SK-N-SH (cell line): Measurements from ENCODE around the gene BRD9. TPM values are rescaled to one million over a fixed set of nuclear protein-coding genes. Genes with fewer than 3 reads are reported as not detected.

ENCODE experiments used
- CTCF ChIA-PET: fragments of 300-600, 350-600 bp; formaldehyde crosslinking; extraction: SDS; loops from one replicate; lab custom pipeline; 2021; lab: Yijun Ruan, JAX
- POLR2A ChIA-PET: fragments of 350-600 bp; sonication (Branson Sonifier 250); formaldehyde crosslinking; extraction: SDS; loops from one replicate; lab custom pipeline; 2020; ENCODE audit warnings: antibody characterized with exemption, inconsistent platforms; lab: Yijun Ruan, JAX
- DNase-seq: peaks from one replicate; pipeline ENCODE4 v3.0.0; 2012
- H2AFZ ChIP-seq: fragments of 200-600 bp; sonication (generic); 2 replicates; pipeline ENCODE4 v1.8.1; 2016; ENCODE audit warnings: antibody characterized with exemption, mild to moderate bottlenecking, low read depth
- H3F3A ChIP-seq: fragments of 200-600 bp; sonication (generic); replicated peaks from 2 replicates; pipeline ENCODE3; 2016; ENCODE audit warnings: antibody characterized with exemption, mild to moderate bottlenecking; ENCODE audit not compliant: insufficient read depth
- H3K27ac ChIP-seq, 2 experiments: fragments of 200-500 bp in 1 of 2; fragments of 200-600 bp in 1 of 2; sonication (Bioruptor generic) in 1 of 2; sonication (generic), shearing (Covaris generic) in 1 of 2; 2 replicates each; pipeline versions ENCODE4 v1.5.1 to v1.6.1; 2014 to 2016; ENCODE audit warnings: low read depth in 2 of 2, inconsistent platforms in 1 of 2, low read length in 1 of 2, mild to moderate bottlenecking in 1 of 2, mixed read lengths in 1 of 2
- H3K27me3 ChIP-seq: fragments of 200-600 bp; sonication (generic), shearing (Covaris generic); 2 replicates; pipeline ENCODE4 v1.6.1; 2016; ENCODE audit warnings: mixed run types; ENCODE audit not compliant: insufficient read depth
- H3K36me3 ChIP-seq, 2 experiments: fragments of 200-500 bp in 1 of 2; fragments of 200-600 bp in 1 of 2; sonication (Bioruptor generic) in 1 of 2; sonication (generic) in 1 of 2; replicated peaks in 1 of 2; 2 replicates each; pipeline versions ENCODE3 to v1.5.1; 2014 to 2016; ENCODE audit warnings: low read length in 1 of 2, mild to moderate bottlenecking in 1 of 2; ENCODE audit not compliant: insufficient read depth in 2 of 2, control insufficient read depth in 1 of 2
- H3K4me1 ChIP-seq, 2 experiments: fragments of 200-500 bp in 1 of 2; fragments of 200-600 bp in 1 of 2; sonication (Bioruptor generic) in 1 of 2; sonication (generic), shearing (Covaris generic) in 1 of 2; 2 replicates each; pipeline versions ENCODE4 v1.5.1 to v1.6.1; 2014 to 2016; ENCODE audit warnings: low read depth in 1 of 2, low read length in 1 of 2, mixed run types in 1 of 2; ENCODE audit not compliant: insufficient read depth in 2 of 2, control insufficient read depth in 1 of 2
- H3K4me2 ChIP-seq: fragments of 200-600 bp; sonication (generic), shearing (Covaris generic); 2 replicates; pipeline ENCODE4 v1.6.1; 2017; ENCODE audit warnings: mixed run types
- H3K4me3 ChIP-seq, 2 experiments: fragments of 200-500 bp in 1 of 2; fragments of 200-600 bp in 1 of 2; sonication (Bioruptor generic) in 1 of 2; sonication (generic), shearing (Covaris generic) in 1 of 2; 2 replicates each; pipeline versions ENCODE4 v1.5.1 to v1.8.1; 2014 to 2016; ENCODE audit warnings: low read depth in 2 of 2, inconsistent platforms in 1 of 2, low read length in 1 of 2, mild to moderate bottlenecking in 1 of 2, mixed read lengths in 1 of 2, moderate library complexity in 1 of 2
- H3K79me2 ChIP-seq: fragments of 200-600 bp; sonication (generic); 2 replicates; pipeline ENCODE4 v1.8.1; 2017; ENCODE audit warnings: mild to moderate bottlenecking; ENCODE audit not compliant: insufficient read depth
- H3K9ac ChIP-seq: fragments of 200-600 bp; sonication (generic); 2 replicates; pipeline ENCODE4 v1.6.1; 2017; ENCODE audit warnings: mixed run types
- H3K9me2 ChIP-seq: fragments of 200-600 bp; sonication (generic); 2 replicates; pipeline ENCODE4 v1.6.1; 2017; ENCODE audit warnings: mixed run types
- H3K9me3 ChIP-seq: fragments of 200-600 bp; sonication (generic); 2 replicates; pipeline ENCODE4 v1.6.1; 2017; ENCODE audit warnings: mixed run types, mild to moderate bottlenecking, moderate library complexity
- H4K20me1 ChIP-seq: fragments of 200-600 bp; sonication (generic); 2 replicates; pipeline ENCODE4 v1.6.1; 2017; ENCODE audit warnings: mild to moderate bottlenecking, mixed run types; ENCODE audit not compliant: insufficient read depth
- ELF1 ChIP-seq: IDR thresholded peaks from 2 replicates; pipeline ENCODE4 v1.4.0; 2012
- FOSL2 ChIP-seq: IDR thresholded peaks from 2 replicates; pipeline ENCODE4 v1.4.0; 2012; ENCODE audit warnings: low read depth, mild to moderate bottlenecking, moderate library complexity, borderline replicate concordance
- FOXM1 ChIP-seq: IDR thresholded peaks from 2 replicates; pipeline ENCODE4 v1.4.0; 2012; ENCODE audit warnings: low read depth, mild to moderate bottlenecking
- GABPA ChIP-seq: IDR thresholded peaks from 2 replicates; pipeline ENCODE4 v1.4.0; 2012; ENCODE audit warnings: low read depth, mild to moderate bottlenecking
- GATA2 ChIP-seq: sonication (generic); formaldehyde crosslinking; IDR thresholded peaks from 2 replicates; pipeline ENCODE4 v1.5.0; 2020; ENCODE audit warnings: mild to moderate bottlenecking, missing genetic modification reagents
- MEF2A ChIP-seq: IDR thresholded peaks from 2 replicates; pipeline ENCODE4 v1.4.0; 2012; ENCODE audit warnings: low read depth, borderline replicate concordance
- MXI1 ChIP-seq: IDR thresholded peaks from 2 replicates; pipeline ENCODE4 v1.6.1; 2012; ENCODE audit warnings: mild to moderate bottlenecking, low read depth, low read length, improper control_type of control experiment
- NRF1 ChIP-seq: IDR thresholded peaks from 2 replicates; pipeline ENCODE4 v1.6.1; 2012; ENCODE audit warnings: low read depth, mild to moderate bottlenecking, low read length
- POLR2AphosphoS5 ChIP-seq: IDR thresholded peaks from 2 replicates; pipeline ENCODE4 v1.6.1; 2012; ENCODE audit warnings: low read depth, low read length
- RAD21 ChIP-seq: IDR thresholded peaks from 2 replicates; pipeline ENCODE4 v1.6.1; 2012; ENCODE audit warnings: mild to moderate bottlenecking, low read length
- RCOR1 ChIP-seq: fragments of 150-350 bp; IDR thresholded peaks from 2 replicates; pipeline ENCODE4 v1.6.1; 2017; ENCODE audit warnings: antibody characterized with exemption, low read length
- SIN3A ChIP-seq: IDR thresholded peaks from 2 replicates; pipeline ENCODE4 v1.6.1; 2012; ENCODE audit warnings: low read depth, mild to moderate bottlenecking, low read length, moderate library complexity, borderline replicate concordance
- SMC3 ChIP-seq: IDR thresholded peaks from 2 replicates; pipeline ENCODE4 v1.6.1; 2012; ENCODE audit warnings: low read depth, low read length, improper control_type of control experiment
- TEAD4 ChIP-seq: IDR thresholded peaks from 2 replicates; pipeline ENCODE4 v1.4.0; 2012; ENCODE audit warnings: mild to moderate bottlenecking, borderline replicate concordance; ENCODE audit not compliant: insufficient read depth
- YY1 ChIP-seq: IDR thresholded peaks from 2 replicates; pipeline ENCODE4 v1.4.0; 2012; ENCODE audit warnings: low read depth, mild to moderate bottlenecking
- WGBS: methylation state at CpG from one replicate; pipeline ENCODE4 v1.1.6; 2017; ENCODE audit warnings: low lambda C conversion rate; 5-methylcytosine and 5-hydroxymethylcytosine counted together
- polyA plus RNA-seq, 3 experiments: library from polyadenylated mRNA; depleted of rRNA; stranded (reverse); fragments of >200 nt; gene quantifications; 2 replicates each; pipeline ENCODE4 v1.2.3, GENCODE V29; 2012
- TF ChIP-seq, protein P1 (sequence below): IDR thresholded peaks from 2 replicates; pipeline ENCODE4 v1.6.1; 2012; ENCODE audit warnings: mild to moderate bottlenecking, low read depth, low read length, moderate library complexity
- TF ChIP-seq, protein P2 (sequence below): fragments of 200-600 bp; sonication (generic); IDR thresholded peaks from 2 replicates; pipeline ENCODE4 v1.6.1; 2017; ENCODE audit warnings: antibody characterized with exemption, mild to moderate bottlenecking, moderate library complexity
- TF ChIP-seq, protein P3 (sequence below): IDR thresholded peaks from 2 replicates; pipeline ENCODE4 v1.4.0; 2012; ENCODE audit warnings: low read depth, borderline replicate concordance
- TF ChIP-seq, protein P4 (sequence below): fragments of 150-350 bp; IDR thresholded peaks from 2 replicates; pipeline ENCODE4 v1.6.1; 2016; ENCODE audit warnings: mild to moderate bottlenecking, low read depth, low read length
- TF ChIP-seq, protein P5 (sequence below): fragments of 150-350 bp; IDR thresholded peaks from 2 replicates; pipeline ENCODE4 v1.6.1; 2017; ENCODE audit warnings: antibody characterized with exemption, low read length, low read depth, borderline replicate concordance

Gene BRD9
- polyA plus RNA-seq, 1 of the 3 experiments (the other 2 are of a cell fraction), result 19.5 TPM

DNA sequence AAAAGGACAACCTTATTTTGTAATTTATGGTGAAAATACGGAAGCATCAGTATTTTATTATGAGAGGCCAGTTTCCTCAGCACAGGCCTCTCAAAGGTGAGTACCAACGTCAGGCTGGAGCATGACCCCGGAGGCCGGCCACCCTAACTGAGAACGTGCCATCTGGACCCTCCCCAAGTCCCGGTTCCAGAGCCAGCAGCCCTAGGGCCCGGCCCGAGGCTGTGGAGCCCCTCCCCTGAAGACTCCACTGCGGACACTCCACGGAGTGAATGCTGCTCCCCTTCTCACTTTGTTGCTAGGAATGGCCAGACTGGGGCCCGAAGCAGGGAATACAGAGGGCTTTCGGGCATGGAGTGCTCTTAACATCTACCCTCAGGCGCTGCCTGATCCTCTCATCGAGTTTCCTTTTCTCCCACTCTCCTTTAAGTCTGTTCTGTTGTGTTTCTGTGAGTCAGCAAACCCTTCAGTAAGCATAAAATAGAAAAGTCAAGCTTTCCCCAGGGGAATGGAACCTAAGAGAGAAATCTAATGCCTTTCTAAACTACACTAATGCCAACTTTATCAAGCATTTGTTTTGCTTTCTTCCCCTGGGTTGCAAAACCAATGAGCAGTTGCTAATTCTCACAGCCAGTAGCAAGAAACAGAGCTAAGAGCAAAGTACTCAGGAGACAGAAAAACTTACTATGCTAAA is 4.5 kb downstream of the BRD9 start:
- CTCF ChIA-PET, result interaction anchor here (1.1 to 1.6 kb wide), 2 partner anchors 14 to 219 kb away, joined by 3 to 5 read pairs; no protein-coding TSS in a partner anchor
- H3K27me3 ChIP-seq, result no peaks in the 10 kb centered on the region
- peaks cover 5 to 14% of the 10 kb centered on the region in 2 experiments; a peak in 2 of 4 replicates for H3K4me1 ChIP-seq
- H3K79me2 ChIP-seq, result peaks cover 89% of the 10 kb centered on the region
- no peak for TF ChIP-seq ELF1
- TF ChIP-seq TEAD4, result no peak
- no peak for TF ChIP-seq FOSL2
- TF ChIP-seq, protein P1, sequence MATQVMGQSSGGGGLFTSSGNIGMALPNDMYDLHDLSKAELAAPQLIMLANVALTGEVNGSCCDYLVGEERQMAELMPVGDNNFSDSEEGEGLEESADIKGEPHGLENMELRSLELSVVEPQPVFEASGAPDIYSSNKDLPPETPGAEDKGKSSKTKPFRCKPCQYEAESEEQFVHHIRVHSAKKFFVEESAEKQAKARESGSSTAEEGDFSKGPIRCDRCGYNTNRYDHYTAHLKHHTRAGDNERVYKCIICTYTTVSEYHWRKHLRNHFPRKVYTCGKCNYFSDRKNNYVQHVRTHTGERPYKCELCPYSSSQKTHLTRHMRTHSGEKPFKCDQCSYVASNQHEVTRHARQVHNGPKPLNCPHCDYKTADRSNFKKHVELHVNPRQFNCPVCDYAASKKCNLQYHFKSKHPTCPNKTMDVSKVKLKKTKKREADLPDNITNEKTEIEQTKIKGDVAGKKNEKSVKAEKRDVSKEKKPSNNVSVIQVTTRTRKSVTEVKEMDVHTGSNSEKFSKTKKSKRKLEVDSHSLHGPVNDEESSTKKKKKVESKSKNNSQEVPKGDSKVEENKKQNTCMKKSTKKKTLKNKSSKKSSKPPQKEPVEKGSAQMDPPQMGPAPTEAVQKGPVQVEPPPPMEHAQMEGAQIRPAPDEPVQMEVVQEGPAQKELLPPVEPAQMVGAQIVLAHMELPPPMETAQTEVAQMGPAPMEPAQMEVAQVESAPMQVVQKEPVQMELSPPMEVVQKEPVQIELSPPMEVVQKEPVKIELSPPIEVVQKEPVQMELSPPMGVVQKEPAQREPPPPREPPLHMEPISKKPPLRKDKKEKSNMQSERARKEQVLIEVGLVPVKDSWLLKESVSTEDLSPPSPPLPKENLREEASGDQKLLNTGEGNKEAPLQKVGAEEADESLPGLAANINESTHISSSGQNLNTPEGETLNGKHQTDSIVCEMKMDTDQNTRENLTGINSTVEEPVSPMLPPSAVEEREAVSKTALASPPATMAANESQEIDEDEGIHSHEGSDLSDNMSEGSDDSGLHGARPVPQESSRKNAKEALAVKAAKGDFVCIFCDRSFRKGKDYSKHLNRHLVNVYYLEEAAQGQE, result no peak
- TF ChIP-seq YY1, result no peak
- TF ChIP-seq, protein P2, sequence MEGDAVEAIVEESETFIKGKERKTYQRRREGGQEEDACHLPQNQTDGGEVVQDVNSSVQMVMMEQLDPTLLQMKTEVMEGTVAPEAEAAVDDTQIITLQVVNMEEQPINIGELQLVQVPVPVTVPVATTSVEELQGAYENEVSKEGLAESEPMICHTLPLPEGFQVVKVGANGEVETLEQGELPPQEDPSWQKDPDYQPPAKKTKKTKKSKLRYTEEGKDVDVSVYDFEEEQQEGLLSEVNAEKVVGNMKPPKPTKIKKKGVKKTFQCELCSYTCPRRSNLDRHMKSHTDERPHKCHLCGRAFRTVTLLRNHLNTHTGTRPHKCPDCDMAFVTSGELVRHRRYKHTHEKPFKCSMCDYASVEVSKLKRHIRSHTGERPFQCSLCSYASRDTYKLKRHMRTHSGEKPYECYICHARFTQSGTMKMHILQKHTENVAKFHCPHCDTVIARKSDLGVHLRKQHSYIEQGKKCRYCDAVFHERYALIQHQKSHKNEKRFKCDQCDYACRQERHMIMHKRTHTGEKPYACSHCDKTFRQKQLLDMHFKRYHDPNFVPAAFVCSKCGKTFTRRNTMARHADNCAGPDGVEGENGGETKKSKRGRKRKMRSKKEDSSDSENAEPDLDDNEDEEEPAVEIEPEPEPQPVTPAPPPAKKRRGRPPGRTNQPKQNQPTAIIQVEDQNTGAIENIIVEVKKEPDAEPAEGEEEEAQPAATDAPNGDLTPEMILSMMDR, result no peak
- no peak for TF ChIP-seq GABPA
- TF ChIP-seq, protein P3, sequence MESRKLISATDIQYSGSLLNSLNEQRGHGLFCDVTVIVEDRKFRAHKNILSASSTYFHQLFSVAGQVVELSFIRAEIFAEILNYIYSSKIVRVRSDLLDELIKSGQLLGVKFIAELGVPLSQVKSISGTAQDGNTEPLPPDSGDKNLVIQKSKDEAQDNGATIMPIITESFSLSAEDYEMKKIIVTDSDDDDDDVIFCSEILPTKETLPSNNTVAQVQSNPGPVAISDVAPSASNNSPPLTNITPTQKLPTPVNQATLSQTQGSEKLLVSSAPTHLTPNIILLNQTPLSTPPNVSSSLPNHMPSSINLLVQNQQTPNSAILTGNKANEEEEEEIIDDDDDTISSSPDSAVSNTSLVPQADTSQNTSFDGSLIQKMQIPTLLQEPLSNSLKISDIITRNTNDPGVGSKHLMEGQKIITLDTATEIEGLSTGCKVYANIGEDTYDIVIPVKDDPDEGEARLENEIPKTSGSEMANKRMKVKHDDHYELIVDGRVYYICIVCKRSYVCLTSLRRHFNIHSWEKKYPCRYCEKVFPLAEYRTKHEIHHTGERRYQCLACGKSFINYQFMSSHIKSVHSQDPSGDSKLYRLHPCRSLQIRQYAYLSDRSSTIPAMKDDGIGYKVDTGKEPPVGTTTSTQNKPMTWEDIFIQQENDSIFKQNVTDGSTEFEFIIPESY, result no peak
- TF ChIP-seq GATA2 (CRISPR knock-in tag), result no peak
- TF ChIP-seq MXI1, result no peak
- TF ChIP-seq MEF2A, result no peak
- TF ChIP-seq, protein P4, sequence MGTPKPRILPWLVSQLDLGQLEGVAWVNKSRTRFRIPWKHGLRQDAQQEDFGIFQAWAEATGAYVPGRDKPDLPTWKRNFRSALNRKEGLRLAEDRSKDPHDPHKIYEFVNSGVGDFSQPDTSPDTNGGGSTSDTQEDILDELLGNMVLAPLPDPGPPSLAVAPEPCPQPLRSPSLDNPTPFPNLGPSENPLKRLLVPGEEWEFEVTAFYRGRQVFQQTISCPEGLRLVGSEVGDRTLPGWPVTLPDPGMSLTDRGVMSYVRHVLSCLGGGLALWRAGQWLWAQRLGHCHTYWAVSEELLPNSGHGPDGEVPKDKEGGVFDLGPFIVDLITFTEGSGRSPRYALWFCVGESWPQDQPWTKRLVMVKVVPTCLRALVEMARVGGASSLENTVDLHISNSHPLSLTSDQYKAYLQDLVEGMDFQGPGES, result no peak
- no peak for TF ChIP-seq POLR2AphosphoS5
- TF ChIP-seq NRF1, result no peak
- TF ChIP-seq FOXM1, result no peak
- TF ChIP-seq RAD21, result no peak
- TF ChIP-seq, protein P5, sequence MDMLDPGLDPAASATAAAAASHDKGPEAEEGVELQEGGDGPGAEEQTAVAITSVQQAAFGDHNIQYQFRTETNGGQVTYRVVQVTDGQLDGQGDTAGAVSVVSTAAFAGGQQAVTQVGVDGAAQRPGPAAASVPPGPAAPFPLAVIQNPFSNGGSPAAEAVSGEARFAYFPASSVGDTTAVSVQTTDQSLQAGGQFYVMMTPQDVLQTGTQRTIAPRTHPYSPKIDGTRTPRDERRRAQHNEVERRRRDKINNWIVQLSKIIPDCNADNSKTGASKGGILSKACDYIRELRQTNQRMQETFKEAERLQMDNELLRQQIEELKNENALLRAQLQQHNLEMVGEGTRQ, result no peak
- TF ChIP-seq RCOR1, result no peak
- TF ChIP-seq SIN3A, result no peak
- no peak for TF ChIP-seq SMC3
- no peak overlapping the region for H3K4me2 ChIP-seq
- POLR2A ChIA-PET, result no interaction called here
- no peak overlapping the region for H3K9ac ChIP-seq
- no peaks in the 10 kb centered on the region for H3K9me3 ChIP-seq
- peaks cover 66 to 72% of the 10 kb centered on the region in 2 experiments for H3K36me3 ChIP-seq
- no peaks in the 10 kb centered on the region for H3K9me2 ChIP-seq
- peaks cover 21% of the 10 kb centered on the region for H4K20me1 ChIP-seq
- H3K27ac ChIP-seq, result no peak overlapping the region
- no peak overlapping the region for H3K4me3 ChIP-seq
- H3F3A ChIP-seq, result peaks cover 5% of the 10 kb centered on the region
- no peak for DNase-seq
- WGBS, result 92% methylated on average over 12 of the region's 14 CpGs
- H2AFZ ChIP-seq, result no peak overlapping the region
